Neuronal stem cell (in vitro differentiated cells): Measurements from ENCODE around the gene IL9R.

Source experiments
- DNase-seq: peaks from one replicate; pipeline ENCODE4 v3.0.0-alpha.2; 2013; ENCODE audit warnings: low spot score
- H2AFZ ChIP-seq: one replicate; pipeline ENCODE4 v1.6.1; 2013; ENCODE audit warnings: mild to moderate bottlenecking, low read length, inconsistent platforms
- H2AK5ac ChIP-seq: 2 replicates; pipeline ENCODE4 v1.6.1; 2013; ENCODE audit warnings: low read depth, mild to moderate bottlenecking, inconsistent platforms, low read length, moderate library complexity, mixed read lengths
- H2BK120ac ChIP-seq: 2 replicates; pipeline ENCODE4 v1.6.1; 2013; ENCODE audit warnings: low read depth, mild to moderate bottlenecking, inconsistent platforms, low read length, moderate library complexity, mixed read lengths
- H2BK12ac ChIP-seq: one replicate; pipeline ENCODE4 v1.6.1; 2013; ENCODE audit warnings: low read length, inconsistent platforms
- H2BK15ac ChIP-seq: 2 replicates; pipeline ENCODE4 v1.6.1; 2013; ENCODE audit warnings: mild to moderate bottlenecking, low read length, inconsistent platforms, mixed read lengths
- H2BK5ac ChIP-seq: one replicate; pipeline ENCODE4 v1.6.1; 2013; ENCODE audit warnings: inconsistent platforms, mild to moderate bottlenecking, low read length, moderate library complexity
- H3K14ac ChIP-seq: one replicate; pipeline ENCODE4 v1.6.1; 2013; ENCODE audit warnings: low read length, inconsistent platforms
- H3K18ac ChIP-seq: 2 replicates; pipeline ENCODE4 v1.6.1; 2013; ENCODE audit warnings: low read length, inconsistent platforms
- H3K23ac ChIP-seq: 2 replicates; pipeline ENCODE4 v1.6.1; 2013; ENCODE audit warnings: low read depth, mild to moderate bottlenecking, mixed read lengths, low read length, inconsistent platforms; ENCODE audit not compliant: poor library complexity
- H3K27ac ChIP-seq: replicated peaks from 3 replicates; pipeline ENCODE4 v1.5.1; 2013; ENCODE audit warnings: low read length, inconsistent platforms
- H3K27me3 ChIP-seq, 3 experiments: 2 replicates each; pipeline ENCODE4 v1.6.1; 2013; ENCODE audit warnings: low read length in 3 of 3, mild to moderate bottlenecking in 2 of 3, inconsistent platforms in 1 of 3, low read depth in 1 of 3, mixed read lengths in 1 of 3, moderate library complexity in 1 of 3; ENCODE audit not compliant: control insufficient read depth in 3 of 3, insufficient read depth in 3 of 3
- H3K36me3 ChIP-seq, 2 donors: replicated peaks in 1 of 2; 2 replicates each; pipeline ENCODE4 v1.6.1; 2013; ENCODE audit warnings: low read length in 2 of 2; ENCODE audit not compliant: control insufficient read depth in 2 of 2, insufficient read depth in 2 of 2
- H3K4ac ChIP-seq: 2 replicates; pipeline ENCODE4 v1.6.1; 2013; ENCODE audit warnings: inconsistent platforms, mild to moderate bottlenecking, low read length, moderate library complexity
- H3K4me1 ChIP-seq, 2 donors: 1 replicate in 1 of 2; 2 replicates in 1 of 2; pipeline ENCODE4 v1.6.1; 2013; ENCODE audit warnings: low read length in 2 of 2, low read depth in 1 of 2; ENCODE audit not compliant: control insufficient read depth in 2 of 2, insufficient read depth in 1 of 2
- H3K4me2 ChIP-seq: one replicate; pipeline ENCODE4 v1.6.1; 2013; ENCODE audit warnings: mild to moderate bottlenecking, low read length, inconsistent platforms; ENCODE audit not compliant: insufficient read depth, poor library complexity, severe bottlenecking
- H3K4me3 ChIP-seq, 2 donors: 2 replicates each; pipeline ENCODE4 v1.5.1; 2013; ENCODE audit warnings: low read length in 2 of 2, mild to moderate bottlenecking in 2 of 2, inconsistent platforms in 1 of 2, moderate library complexity in 1 of 2
- H3K79me1 ChIP-seq: one replicate; pipeline ENCODE4 v1.6.1; 2013; ENCODE audit warnings: low read depth, mild to moderate bottlenecking, inconsistent platforms, low read length, moderate library complexity
- H3K9ac ChIP-seq: one replicate; pipeline ENCODE4 v1.6.1; 2013; ENCODE audit warnings: mild to moderate bottlenecking, low read depth, low read length, inconsistent platforms; ENCODE audit not compliant: poor library complexity
- H3K9me3 ChIP-seq, 2 donors: replicated peaks in 1 of 2; 2 replicates each; pipeline versions ENCODE3 to v1.6.1; 2013; ENCODE audit warnings: low read length in 2 of 2, mild to moderate bottlenecking in 2 of 2, inconsistent platforms in 1 of 2, low read depth in 1 of 2, mixed read lengths in 1 of 2, moderate library complexity in 1 of 2; ENCODE audit not compliant: control insufficient read depth in 2 of 2, insufficient read depth in 1 of 2
- H4K8ac ChIP-seq: one replicate; pipeline ENCODE4 v1.6.1; 2013; ENCODE audit warnings: low read depth, mild to moderate bottlenecking, inconsistent platforms, low read length, moderate library complexity
- H4K91ac ChIP-seq: one replicate; pipeline ENCODE4 v1.6.1; 2013; ENCODE audit warnings: low read length, low read depth, mild to moderate bottlenecking, inconsistent platforms; ENCODE audit not compliant: poor library complexity
- WGBS, 2 donors: extraction: QIAGEN DNeasy Blood & Tissue Kit; methylation state at CpG; one replicate each; pipeline ENCODE4 v1.1.7; 2013; ENCODE audit warnings: missing lambda C conversion rate in 2 of 2, mixed read lengths in 1 of 2; ENCODE audit not compliant: insufficient read length in 2 of 2, insufficient replicate concordance in 1 of 2; ENCODE audit errors: extremely low coverage in 2 of 2; 5-methylcytosine and 5-hydroxymethylcytosine counted together

Gene IL9R

DNA sequence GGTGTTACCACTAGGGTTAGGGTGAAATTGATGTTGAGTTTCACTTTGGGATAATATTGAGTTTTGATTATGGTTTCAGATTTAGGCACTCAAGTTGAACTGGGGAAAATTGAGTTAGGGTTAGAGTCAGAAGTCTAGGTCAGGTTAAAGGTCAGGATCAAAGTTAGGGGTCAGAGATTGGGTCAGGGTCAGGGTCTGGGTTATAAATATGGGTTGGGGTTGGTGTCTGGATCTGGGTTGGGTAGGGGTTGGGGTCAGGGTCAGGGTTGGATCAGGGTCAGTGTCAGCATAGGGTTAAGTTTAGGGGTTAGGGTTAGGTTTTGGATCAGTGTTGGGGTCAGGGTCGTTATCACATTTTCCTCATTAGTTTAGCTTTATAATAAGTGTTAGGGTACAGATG is 42.7 kb upstream of the IL9R start:
- Histone ChIP-seq H2AFZ (no peak overlapping the region), H3K23ac (no peak overlapping the region), H3K14ac (no peak overlapping the region), H4K8ac (no peak overlapping the region), H3K9ac (no peak overlapping the region), H2BK12ac (no peak overlapping the region), H3K4me1 (no peaks in the 10 kb centered on the region), H3K4ac (no peak overlapping the region), H3K9me3 (peaks cover 0 to 17% of the 10 kb centered on the region in 2 donors), H3K36me3 (no peaks in the 10 kb centered on the region), H3K27me3 (peaks cover 0 to 4% (median 0%) of the 10 kb centered on the region in 3 experiments), H4K91ac (no peak overlapping the region), H2BK5ac (no peak overlapping the region), H3K4me2 (no peak overlapping the region), H3K18ac (no peak overlapping the region), H2AK5ac (no peak overlapping the region), H3K79me1 (no peaks in the 10 kb centered on the region), H2BK15ac (no peak overlapping the region), H3K27ac (no peak overlapping the region), H2BK120ac (no peak overlapping the region), H3K4me3 (no peak overlapping the region)
- DNase-seq = no peak
- WGBS, 2 donors = no CpG with 5 or more reads among the region's 1 CpG

DNA sequence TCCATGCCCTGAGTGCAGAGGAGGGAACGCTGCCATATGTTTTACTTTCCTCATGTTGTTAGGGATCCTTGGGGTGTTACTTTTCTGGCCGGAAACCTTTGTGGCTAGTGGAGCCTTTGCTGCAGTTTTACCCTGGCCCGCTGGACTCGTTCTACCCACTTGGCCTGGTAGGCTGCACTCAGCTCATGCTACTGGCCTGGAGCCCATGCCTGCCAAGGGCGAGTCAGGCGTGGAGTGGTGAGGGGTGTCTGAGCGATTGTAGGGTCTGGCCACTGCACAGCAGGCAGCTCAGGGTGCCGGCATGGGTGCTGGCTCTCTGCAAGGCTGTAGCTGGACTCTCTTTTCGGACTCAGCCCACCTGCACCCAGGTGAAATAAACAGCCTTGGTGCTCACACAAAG is 41.4 kb upstream of the IL9R start:
- no peak overlapping the region for H4K91ac ChIP-seq
- no peak overlapping the region for H2BK120ac ChIP-seq
- H3K4ac ChIP-seq = no peak overlapping the region
- H2AFZ ChIP-seq = no peak overlapping the region
- H3K23ac ChIP-seq = no peak overlapping the region
- H2BK5ac ChIP-seq = no peak overlapping the region
- no peak overlapping the region for H3K18ac ChIP-seq
- no peak overlapping the region for H3K4me3 ChIP-seq
- no peak overlapping the region for H2BK15ac ChIP-seq
- H4K8ac ChIP-seq = no peak overlapping the region
- no peak for DNase-seq
- WGBS, 2 donors = no CpG with 5 or more reads among the region's 9 CpGs
- H3K9me3 ChIP-seq = peaks cover 0 to 10% of the 10 kb centered on the region in 2 donors
- no peak overlapping the region for H2BK12ac ChIP-seq
- no peaks in the 10 kb centered on the region for H3K36me3 ChIP-seq
- peaks cover 0 to 4% (median 0%) of the 10 kb centered on the region in 3 experiments for H3K27me3 ChIP-seq
- no peak overlapping the region for H3K9ac ChIP-seq
- H3K14ac ChIP-seq = no peak overlapping the region
- no peaks in the 10 kb centered on the region for H3K4me1 ChIP-seq
- no peak overlapping the region for H3K4me2 ChIP-seq
- no peak overlapping the region for H2AK5ac ChIP-seq
- no peaks in the 10 kb centered on the region for H3K79me1 ChIP-seq
- H3K27ac ChIP-seq = no peak overlapping the region

- Histone ChIP-seq H2BK5ac (no peak overlapping the region), H3K9me3 (peaks cover 0 to 8% of the 10 kb centered on the region in 2 donors)
- WGBS, 2 donors = no CpG with 5 or more reads among the region's 3 CpGs
These were observed 40.8 kb upstream of the IL9R start for GRCh38 chrX:155956649-155957048.

GRCh38 chrX:155957843-155958242 is 39.7 kb upstream of the IL9R start:
- no peaks in the 10 kb centered on the region for H3K79me1 ChIP-seq
- H3K27me3 ChIP-seq = peaks cover 0 to 4% (median 0%) of the 10 kb centered on the region in 3 experiments
- no peak overlapping the region for H4K91ac ChIP-seq
- H3K23ac ChIP-seq = no peak overlapping the region
- H3K27ac ChIP-seq = no peak overlapping the region
- H2BK15ac ChIP-seq = no peak overlapping the region
- no peak overlapping the region for H2AFZ ChIP-seq
- no peaks in the 10 kb centered on the region for H3K36me3 ChIP-seq
- DNase-seq = no peak
- no peak overlapping the region for H2BK120ac ChIP-seq
- no peak overlapping the region for H3K9ac ChIP-seq
- no peak overlapping the region for H2BK5ac ChIP-seq
- H3K4me2 ChIP-seq = no peak overlapping the region
- no peak overlapping the region for H2BK12ac ChIP-seq
- no peak overlapping the region for H3K4ac ChIP-seq
- H3K4me1 ChIP-seq = no peaks in the 10 kb centered on the region
- WGBS, 2 donors = no CpG with 5 or more reads among the region's 7 CpGs
- H3K14ac ChIP-seq = no peak overlapping the region
- H4K8ac ChIP-seq = no peak overlapping the region
- no peak overlapping the region for H3K18ac ChIP-seq
- H3K9me3 ChIP-seq = peaks cover 0 to 8% of the 10 kb centered on the region in 2 donors
- no peak overlapping the region for H3K4me3 ChIP-seq
- no peak overlapping the region for H2AK5ac ChIP-seq

More at GRCh38 chrX:155956649-155957048, 40.8 kb upstream of the IL9R start:
- Histone ChIP-seq H3K23ac (no peak overlapping the region), H4K8ac (no peak overlapping the region), H3K4me2 (no peak overlapping the region), H2AFZ (no peak overlapping the region), H3K18ac (no peak overlapping the region), H2BK12ac (no peak overlapping the region), H3K79me1 (no peaks in the 10 kb centered on the region), H2BK15ac (no peak overlapping the region), H2AK5ac (no peak overlapping the region), H3K4me3 (no peak overlapping the region), H3K4ac (no peak overlapping the region), H3K27me3 (peaks cover 0 to 4% (median 0%) of the 10 kb centered on the region in 3 experiments), H3K9ac (no peak overlapping the region), H3K36me3 (no peaks in the 10 kb centered on the region), H3K4me1 (no peaks in the 10 kb centered on the region), H3K27ac (no peak overlapping the region), H4K91ac (no peak overlapping the region), H2BK120ac (no peak overlapping the region), H3K14ac (no peak overlapping the region)
- DNase-seq = no peak
